Thyroid gland (tissue), 4 donors: Measurements from ENCODE around the gene ALDH5A1.

Experiments
- POLR2A ChIP-seq, 2 donors: fragments of 450-650 bp; IDR thresholded peaks; one replicate each; pipeline ENCODE4 v1.6.1; 2017; ENCODE audit warnings: antibody characterized with exemption in 2 of 2, mild to moderate bottlenecking in 2 of 2, moderate library complexity in 1 of 2
- TF ChIP-seq, protein P1 (sequence below), 6 experiments: fragments of 200-600 bp in 3 of 6; fragments of 450-650 bp in 3 of 6; sonication (generic) in 3 of 6; IDR thresholded peaks; one replicate each; pipeline ENCODE4 v1.5.1; 2016 to 2019; ENCODE audit warnings: antibody characterized with exemption in 6 of 6, mild to moderate bottlenecking in 2 of 6, inconsistent platforms in 1 of 6, moderate library complexity in 1 of 6

- TF ChIP-seq, protein P1, sequence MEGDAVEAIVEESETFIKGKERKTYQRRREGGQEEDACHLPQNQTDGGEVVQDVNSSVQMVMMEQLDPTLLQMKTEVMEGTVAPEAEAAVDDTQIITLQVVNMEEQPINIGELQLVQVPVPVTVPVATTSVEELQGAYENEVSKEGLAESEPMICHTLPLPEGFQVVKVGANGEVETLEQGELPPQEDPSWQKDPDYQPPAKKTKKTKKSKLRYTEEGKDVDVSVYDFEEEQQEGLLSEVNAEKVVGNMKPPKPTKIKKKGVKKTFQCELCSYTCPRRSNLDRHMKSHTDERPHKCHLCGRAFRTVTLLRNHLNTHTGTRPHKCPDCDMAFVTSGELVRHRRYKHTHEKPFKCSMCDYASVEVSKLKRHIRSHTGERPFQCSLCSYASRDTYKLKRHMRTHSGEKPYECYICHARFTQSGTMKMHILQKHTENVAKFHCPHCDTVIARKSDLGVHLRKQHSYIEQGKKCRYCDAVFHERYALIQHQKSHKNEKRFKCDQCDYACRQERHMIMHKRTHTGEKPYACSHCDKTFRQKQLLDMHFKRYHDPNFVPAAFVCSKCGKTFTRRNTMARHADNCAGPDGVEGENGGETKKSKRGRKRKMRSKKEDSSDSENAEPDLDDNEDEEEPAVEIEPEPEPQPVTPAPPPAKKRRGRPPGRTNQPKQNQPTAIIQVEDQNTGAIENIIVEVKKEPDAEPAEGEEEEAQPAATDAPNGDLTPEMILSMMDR (IDR thresholded peaks at IDR 0.05): no peak
- TF ChIP-seq POLR2A (IDR thresholded peaks at IDR 0.05): no peak
These were observed 76.6 kb downstream of the ALDH5A1 start for GRCh38 chr6:24571361-24571760.
